ENCODE measurements around the gene TMEM242.

TMEM242 gene

GRCh38 chr6:157244780-157245179 lies 78.5 kb downstream of the TMEM242 start:
- no peak for TF ChIP-seq ZFX (IDR thresholded peaks at IDR 0.05; ENCODE audit: borderline replicate concordance)
- TF ChIP-seq CTCF (IDR thresholded peaks at IDR 0.05) = no peak
- H3K27ac ChIP-seq = no peak overlapping the region

- no peak overlapping the region for H3K27ac ChIP-seq
These were observed 79.1 kb downstream of the TMEM242 start for GRCh38 chr6:157244175-157244574.

DNA sequence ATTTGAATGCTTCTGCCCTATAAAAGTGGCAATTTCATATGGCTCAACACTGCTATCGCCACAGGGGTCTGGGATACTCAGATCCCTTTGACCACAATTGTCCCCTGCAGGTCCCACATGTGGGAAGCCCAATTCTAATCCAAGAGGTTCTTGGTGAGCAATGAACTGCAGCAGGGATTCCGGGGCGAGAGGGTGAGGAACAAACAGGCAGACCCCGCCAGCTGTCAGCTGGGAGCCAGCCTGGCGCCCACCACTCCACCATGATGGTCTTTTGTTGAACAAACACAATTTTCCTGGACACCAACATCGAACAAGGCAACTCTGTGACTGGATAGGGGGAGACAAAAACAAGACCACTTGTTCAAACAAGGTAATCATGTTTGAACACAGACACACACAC lies 80.5 kb downstream of the TMEM242 start:
- no peak for TF ChIP-seq ZFX (IDR thresholded peaks at IDR 0.05; ENCODE audit: borderline replicate concordance)
- no peak for TF ChIP-seq CTCF (IDR thresholded peaks at IDR 0.05)
- no peak overlapping the region for H3K27ac ChIP-seq

More at GRCh38 chr6:157244175-157244574, 79.1 kb downstream of the TMEM242 start:
- TF ChIP-seq ZFX (IDR thresholded peaks at IDR 0.05; ENCODE audit: borderline replicate concordance) = no peak
- TF ChIP-seq CTCF (IDR thresholded peaks at IDR 0.05) = no peak

DNA sequence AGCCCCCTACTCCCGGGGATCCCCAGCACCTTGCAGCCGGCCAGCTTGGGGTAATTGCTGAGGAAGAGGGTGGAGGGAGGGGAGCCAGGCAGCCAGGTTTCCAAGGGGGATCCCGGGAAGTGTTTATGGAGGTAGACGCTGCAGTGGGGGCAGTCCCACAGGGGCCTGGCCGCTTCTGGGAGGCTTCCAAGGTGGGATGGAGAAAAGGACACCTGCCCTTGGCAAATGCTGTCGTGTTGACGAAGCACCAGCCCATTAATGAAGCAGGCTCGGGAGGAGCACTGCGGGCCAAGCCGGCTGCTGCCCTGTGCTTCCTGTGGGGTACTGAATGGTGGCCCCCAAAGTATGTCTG lies 82.4 kb downstream of the TMEM242 start:
- no peak overlapping the region for H3K27ac ChIP-seq
- TF ChIP-seq ZFX (IDR thresholded peaks at IDR 0.05; ENCODE audit: borderline replicate concordance) (no peak), CTCF (IDR thresholded peaks at IDR 0.05) (no peak)

- TF ChIP-seq CTCF (IDR thresholded peaks at IDR 0.05) (no peak), ZFX (IDR thresholded peaks at IDR 0.05; ENCODE audit: borderline replicate concordance) (no peak)
- H3K27ac ChIP-seq = no peak overlapping the region
These were observed 83.0 kb downstream of the TMEM242 start for GRCh38 chr6:157240059-157240959.

- no peak for TF ChIP-seq ZFX (IDR thresholded peaks at IDR 0.05; ENCODE audit: borderline replicate concordance)
- TF ChIP-seq CTCF (IDR thresholded peaks at IDR 0.05) = no peak
- H3K27ac ChIP-seq = no peak overlapping the region
These were observed 83.7 kb downstream of the TMEM242 start for GRCh38 chr6:157239671-157240058.
